Esophagus muscularis mucosa (tissue), 4 donors: ENCODE results near the gene WDR70. TPM values are rescaled to one million over a fixed set of nuclear protein-coding genes. Genes with fewer than 3 reads are reported as not detected.
"Not testable (repeated sequence)": the region's sequence is repeated elsewhere in the genome, so short reads cannot be mapped to it uniquely, and the experiment has no call there.

Experiments used
- DNase-seq: peaks from one replicate; pipeline ENCODE4 v3.0.0-alpha.2; 2017; ENCODE audit errors: extremely low spot score
- H3K27ac ChIP-seq, 4 donors: fragments of 200-600 bp; sonication (generic); replicated peaks in 1 of 4; 1 replicate in 3 of 4; 2 replicates in 1 of 4; pipeline ENCODE4 v1.5.1; 2016 to 2019; ENCODE audit warnings: mild to moderate bottlenecking in 1 of 4
- H3K27me3 ChIP-seq, 4 donors: fragments of 200-600 bp; sonication (generic); one replicate each; pipeline versions ENCODE4 v1.5.1 to v1.6.0; 2016 to 2019
- H3K36me3 ChIP-seq, 4 donors: fragments of 200-600 bp; sonication (generic); one replicate each; pipeline ENCODE4 v1.5.1; 2016 to 2019
- H3K4me1 ChIP-seq, 4 donors: fragments of 200-600 bp; sonication (generic); one replicate each; pipeline ENCODE4 v1.5.1; 2016 to 2019
- H3K4me3 ChIP-seq, 4 donors: fragments of 200-600 bp; sonication (generic); 1 replicate in 2 of 4; 2 replicates in 2 of 4; pipeline ENCODE4 v1.5.1; 2016 to 2019; ENCODE audit warnings: mild to moderate bottlenecking in 4 of 4, moderate library complexity in 1 of 4
- H3K9me3 ChIP-seq, 4 donors: fragments of 200-600 bp; sonication (generic); 1 replicate in 3 of 4; 2 replicates in 1 of 4; pipeline ENCODE4 v1.5.1; 2016 to 2019
- CTCF ChIP-seq, 3 experiments: fragments of 200-600 bp in 2 of 3; fragments of 450-650 bp in 1 of 3; sonication (generic) in 2 of 3; IDR thresholded peaks; one replicate each; pipeline ENCODE4 v1.5.1; 2017 to 2019; ENCODE audit warnings: antibody characterized with exemption in 3 of 3, mild to moderate bottlenecking in 2 of 3, moderate library complexity in 1 of 3
- EP300 ChIP-seq: sonication (generic); formaldehyde crosslinking; IDR thresholded peaks from one replicate; pipeline ENCODE4 v1.6.1; 2017; ENCODE audit warnings: antibody characterized with exemption
- POLR2A ChIP-seq: fragments of 450-650 bp; IDR thresholded peaks from one replicate; pipeline ENCODE4 v1.6.1; 2017; ENCODE audit warnings: antibody characterized with exemption, moderate library complexity, mild to moderate bottlenecking, low read depth
- POLR2AphosphoS5 ChIP-seq, 2 donors: sonication (generic); formaldehyde crosslinking; IDR thresholded peaks; one replicate each; pipeline ENCODE4 v1.6.1; 2017; ENCODE audit warnings: antibody characterized with exemption in 2 of 2
- WGBS: methylation state at CpG from one replicate; pipeline ENCODE4 v1.1.5; 2018; 5-methylcytosine and 5-hydroxymethylcytosine counted together
- intact Hi-C: fragments of 100-400 bp; cut with DNase I; formaldehyde crosslinking; loops from one replicate; pipeline ENCODE4 v1.15.1; 2023
- total RNA-seq, 4 donors: library from RNA; depleted of rRNA; stranded (reverse); fragments of >200 nt; gene quantifications; one replicate each; pipeline versions ENCODE4 v1.1.0 to v1.2.1, GENCODE V29; 2016

Gene WDR70
- total RNA-seq, 4 donors from 2014 or later: 15.6 to 24.1 (median 19.6) TPM

- H3K36me3 ChIP-seq: peaks cover 0 to 4% (median 0%) of the 10 kb centered on the region in 4 donors
- intact Hi-C loops: no loop called here
- H3K27ac ChIP-seq: no peak overlapping the region
- no peak for DNase-seq
- no peaks in the 10 kb centered on the region for H3K4me1 ChIP-seq
- TF ChIP-seq POLR2A (no peak), CTCF (IDR thresholded peaks at IDR 0.05) (no peak), EP300 (no peak), POLR2AphosphoS5 (IDR thresholded peaks at IDR 0.05) (no peak)
- WGBS: 65% methylated on average over 3 of the region's 3 CpGs
- no peaks in the 10 kb centered on the region for H3K27me3 ChIP-seq
- H3K4me3 ChIP-seq: no peak overlapping the region
- peaks cover 0 to 14% (median 0%) of the 10 kb centered on the region in 4 donors for H3K9me3 ChIP-seq
Observed at GRCh38 chr5:37471666-37472197, 92.6 kb downstream of the WDR70 start.

- Histone ChIP-seq H3K9me3 (peaks cover 0 to 2% (median 0%) of the 10 kb centered on the region in 4 donors), H3K4me3 (no peak overlapping the region), H3K27ac (no peak overlapping the region), H3K27me3 (no peaks in the 10 kb centered on the region), H3K36me3 (peaks cover 6 to 31% (median 24%) of the 10 kb centered on the region in 4 donors), H3K4me1 (no peaks in the 10 kb centered on the region)
- TF ChIP-seq CTCF (IDR thresholded peaks at IDR 0.05): no peak
- TF ChIP-seq POLR2A: no peak
- TF ChIP-seq EP300: no peak
- intact Hi-C loops: no loop called here
- DNase-seq: no peak
Observed at GRCh38 chr5:37477426-37477825, 98.3 kb downstream of the WDR70 start.

GRCh38 chr5:37478121-37478894 is 99.2 kb downstream of the WDR70 start:
- no peaks in the 10 kb centered on the region for H3K27me3 ChIP-seq
- intact Hi-C loops: no loop called here
- TF ChIP-seq POLR2AphosphoS5 (IDR thresholded peaks at IDR 0.05): no peak
- TF ChIP-seq EP300: no peak
- no peak for TF ChIP-seq POLR2A
- no peak for TF ChIP-seq CTCF (IDR thresholded peaks at IDR 0.05)
- DNase-seq: no peak
- H3K4me3 ChIP-seq: no peak overlapping the region
- peaks cover 6 to 33% (median 24%) of the 10 kb centered on the region in 4 donors for H3K36me3 ChIP-seq
- WGBS: 61% methylated on average over 4 of the region's 4 CpGs
- H3K9me3 ChIP-seq: no peaks in the 10 kb centered on the region
- no peak overlapping the region for H3K27ac ChIP-seq
- no peaks in the 10 kb centered on the region for H3K4me1 ChIP-seq

- WGBS: 100% methylated on average over 3 of the region's 3 CpGs
Observed at GRCh38 chr5:37481395-37481794, 102.3 kb downstream of the WDR70 start.

GRCh38 chr5:37490120-37490810 is 111.1 kb downstream of the WDR70 start:
- Histone ChIP-seq H3K4me3 (no peak overlapping the region), H3K27ac (no peak overlapping the region), H3K4me1 (peaks cover 0 to 35% (median 14%) of the 10 kb centered on the region in 4 donors), H3K36me3 (peaks cover 0 to 9% (median 3%) of the 10 kb centered on the region in 4 donors), H3K9me3 (no peaks in the 10 kb centered on the region), H3K27me3 (no peaks in the 10 kb centered on the region)
- no peak for DNase-seq
- TF ChIP-seq POLR2AphosphoS5 (IDR thresholded peaks at IDR 0.05): no peak
- TF ChIP-seq EP300: no peak
- no peak for TF ChIP-seq POLR2A
- TF ChIP-seq CTCF (IDR thresholded peaks at IDR 0.05): no peak
- intact Hi-C loops: no loop called here
- WGBS: 100% methylated on average over 1 of the region's 2 CpGs

More at GRCh38 chr5:37481395-37481794, 102.3 kb downstream of the WDR70 start:
- H3K27ac ChIP-seq, DNase-seq, intact Hi-C loops, H3K4me1 ChIP-seq, H3K27me3 ChIP-seq, H3K4me3 ChIP-seq, H3K9me3 ChIP-seq: not testable (repeated sequence)
- H3K36me3 ChIP-seq: peaks cover 6 to 33% (median 24%) of the 10 kb centered on the region in 4 donors
